GM23338 (cell line): ENCODE results near the gene MYMX. TPM values are rescaled to one million over a fixed set of nuclear protein-coding genes. Genes with fewer than 3 reads are reported as not detected.

Experiments used
- ATAC-seq: fragments of 200-7000 bp; cut with Tn5 transposase; 3 replicates; pipeline ENCODE4 v1.9.1; 2020
- DNase-seq: peaks from one replicate; pipeline ENCODE4 v3.0.0-alpha.2; 2015; ENCODE audit warnings: low spot score
- H2AFZ ChIP-seq: fragments of 200-600 bp; sonication (generic); 2 replicates; pipeline ENCODE4 v1.8.0; 2016; ENCODE audit warnings: antibody characterized with exemption, mild to moderate bottlenecking, moderate library complexity
- H3F3A ChIP-seq: fragments of 200-600 bp; sonication (generic); replicated peaks from 2 replicates; pipeline ENCODE4 v1.8.0; 2017; ENCODE audit warnings: antibody characterized with exemption, mixed run types, low read depth
- H3K27ac ChIP-seq: fragments of 200-600 bp; sonication (generic); 2 replicates; pipeline ENCODE4 v1.6.1; 2016; ENCODE audit warnings: low read depth
- H3K27me3 ChIP-seq: fragments of 200-600 bp; sonication (generic); 2 replicates; pipeline ENCODE4 v1.8.0; 2016; ENCODE audit warnings: mild to moderate bottlenecking, mixed run types, moderate library complexity; ENCODE audit not compliant: insufficient read depth
- H3K36me3 ChIP-seq: fragments of 200-600 bp; sonication (generic); 2 replicates; pipeline ENCODE4 v1.8.0; 2016; ENCODE audit warnings: mild to moderate bottlenecking; ENCODE audit not compliant: insufficient read depth
- H3K4me1 ChIP-seq: fragments of 200-600 bp; sonication (generic); 2 replicates; pipeline ENCODE4 v1.8.0; 2016; ENCODE audit warnings: mild to moderate bottlenecking, moderate library complexity; ENCODE audit not compliant: insufficient read depth
- H3K4me2 ChIP-seq: fragments of 200-600 bp; sonication (generic); 2 replicates; pipeline ENCODE4 v1.7.1; 2017; ENCODE audit warnings: mixed run types
- H3K4me3 ChIP-seq: fragments of 200-600 bp; sonication (generic); 2 replicates; pipeline ENCODE4 v1.6.1; 2016; ENCODE audit warnings: mixed run types
- H3K79me2 ChIP-seq: fragments of 200-600 bp; sonication (generic); replicated peaks from 2 replicates; pipeline ENCODE4 v1.8.0; 2017; ENCODE audit warnings: mild to moderate bottlenecking; ENCODE audit not compliant: insufficient read depth
- H3K9me2 ChIP-seq: fragments of 200-600 bp; sonication (generic); 2 replicates; pipeline ENCODE4 v1.8.0; 2017; ENCODE audit not compliant: insufficient read depth
- H4K20me1 ChIP-seq: fragments of 200-600 bp; sonication (generic); replicated peaks from 2 replicates; pipeline ENCODE4 v1.8.0; 2017; ENCODE audit warnings: mild to moderate bottlenecking; ENCODE audit not compliant: insufficient read depth
- H3K27ac Mint-ChIP-seq: 2 replicates; pipeline ENCODE4 v1.8.0; 2020; ENCODE audit warnings: inconsistent platforms, mild to moderate bottlenecking, moderate library complexity, mixed read lengths
- H3K27me3 Mint-ChIP-seq: 3 replicates; pipeline ENCODE4 v1.8.0; 2022; ENCODE audit warnings: low read depth, mild to moderate bottlenecking, moderate library complexity, mixed read lengths, inconsistent platforms; ENCODE audit not compliant: insufficient read depth, poor library complexity
- H3K36me3 Mint-ChIP-seq: 3 replicates; pipeline ENCODE4 v1.8.0; 2021; ENCODE audit warnings: low read depth, mild to moderate bottlenecking, inconsistent platforms, moderate library complexity, mixed read lengths
- H3K4me1 Mint-ChIP-seq: 3 replicates; pipeline ENCODE4 v1.8.0; 2020; ENCODE audit warnings: mild to moderate bottlenecking, inconsistent platforms, mixed read lengths
- H3K4me3 Mint-ChIP-seq: 3 replicates; pipeline ENCODE4 v1.8.0; 2021; ENCODE audit warnings: moderate library complexity, mild to moderate bottlenecking, inconsistent platforms, mixed read lengths
- H3K9me3 Mint-ChIP-seq: 3 replicates; pipeline ENCODE4 v1.8.0; 2020; ENCODE audit warnings: moderate library complexity, mild to moderate bottlenecking, inconsistent platforms, mixed read lengths
- CREB1 ChIP-seq: fragments of 250-450 bp; sonication (Bioruptor Pico); IDR thresholded peaks from 2 replicates; pipeline ENCODE4 v1.5.0; 2020; ENCODE audit warnings: low read depth, mild to moderate bottlenecking, moderate library complexity
- EZH2phosphoT487 ChIP-seq: fragments of 200-600 bp; sonication (generic); IDR thresholded peaks from one replicate; pipeline ENCODE4 v1.8.1; 2018; ENCODE audit warnings: antibody characterized with exemption; ENCODE audit not compliant: unreplicated experiment
- ZNF331 ChIP-seq: fragments of 250-450 bp; sonication (Bioruptor Pico); IDR thresholded peaks from 2 replicates; pipeline ENCODE4 v1.5.0; 2020; ENCODE audit warnings: low read depth, mild to moderate bottlenecking, moderate library complexity
- polyA plus RNA-seq: library from polyadenylated mRNA; unstranded; fragments of >200 nt; fragmentation: Nextera tagmentation; extraction: Ambion mirVana; gene quantifications from 2 replicates; pipeline ENCODE4 v1.2.1, GENCODE V29; 2016
- total RNA-seq: library from RNA; depleted of rRNA; stranded (reverse); fragments of >200 nt; shearing (Covaris generic); gene quantifications from 2 replicates; pipeline ENCODE4 v1.2.3, GENCODE V29; 2014
- TF ChIP-seq, protein P1 (sequence below): IDR thresholded peaks from 2 replicates; pipeline ENCODE4 v1.6.1; 2016; ENCODE audit warnings: antibody characterized with exemption
- TF ChIP-seq, protein P2 (sequence below): IDR thresholded peaks from one replicate; pipeline ENCODE4 v1.6.1; 2018; ENCODE audit warnings: antibody characterized with exemption; ENCODE audit not compliant: unreplicated experiment
- TF ChIP-seq, protein P3 (sequence below), 2 experiments: fragments of 200-600 bp in 1 of 2; sonication (generic) in 1 of 2; conservative IDR thresholded peaks; 2 replicates each; pipeline versions ENCODE4 v1.5.1 to v1.6.1; 2016 to 2017; ENCODE audit warnings: antibody characterized with exemption in 2 of 2, low read depth in 2 of 2, mild to moderate bottlenecking in 2 of 2, moderate library complexity in 1 of 2
- TF ChIP-seq, protein P4 (sequence below): fragments of 250-450 bp; sonication (Bioruptor Pico); IDR thresholded peaks from 2 replicates; pipeline ENCODE4 v1.5.0; 2020; ENCODE audit warnings: mild to moderate bottlenecking, moderate library complexity

The MYMX gene
- total and polyA plus RNA-seq, 2 experiments from 2014 or later, result 2.8 to 7.1 TPM

DNA sequence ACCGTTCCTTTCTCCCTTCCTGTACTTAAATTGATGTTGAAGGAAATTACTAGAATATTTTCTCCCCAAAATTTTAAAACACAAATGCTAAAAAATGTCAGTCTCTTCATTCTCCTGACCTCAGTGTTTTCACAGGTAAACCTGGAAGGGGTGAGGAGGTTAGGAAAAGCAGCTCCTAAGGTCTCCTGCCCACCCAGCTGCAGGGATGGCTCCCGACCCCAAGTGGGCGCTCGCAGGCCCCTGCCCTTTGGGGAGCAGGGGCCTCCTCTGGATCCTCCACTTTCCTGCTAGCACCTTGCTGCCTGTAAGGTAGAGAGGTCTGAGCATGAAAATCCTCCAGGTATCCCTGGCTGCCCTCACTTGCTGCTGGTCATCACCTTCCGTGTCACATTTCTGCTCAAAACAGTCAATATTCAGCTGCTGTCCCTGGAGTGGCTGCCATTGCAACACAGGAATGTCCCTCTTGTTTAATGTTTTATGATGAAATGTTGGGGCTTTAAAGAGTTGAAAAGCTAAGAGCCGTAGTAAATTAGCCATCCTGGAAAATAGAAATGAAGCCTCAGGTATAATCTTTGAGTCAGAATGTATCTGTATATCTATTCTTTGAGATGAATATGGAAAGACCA lies 19.3 kb downstream of the MYMX start:
- 0 out of 2 replicates have a peak, but pooled peaks cover 11% of the 10 kb centered on the region for H3K27me3 ChIP-seq
- no peak overlapping the region for H3K4me2 ChIP-seq
- DNase-seq (peak; percentile 56), ATAC-seq (peak; percentile 7)
- Mint-ChIP-seq H3K4me1 (peaks cover 43% of the 10 kb centered on the region), H3K27me3 (peaks cover 20% of the 10 kb centered on the region), H3K36me3 (peaks cover 52% of the 10 kb centered on the region), H3K9me3 (no peaks in the 10 kb centered on the region; the same call in 2 of the 3 replicates), H3K27ac (no peak overlapping the region), H3K4me3 (no peak overlapping the region; the same call in 2 of the 3 replicates)
- H4K20me1 ChIP-seq, result peaks cover 6% of the 10 kb centered on the region; the same call in 1 of the 2 replicates
- H3K4me1 ChIP-seq, result peaks cover 19% of the 10 kb centered on the region; the same call in 1 of the 2 replicates
- H3K4me3 ChIP-seq, result no peak overlapping the region
- H2AFZ ChIP-seq, result no peak overlapping the region
- TF ChIP-seq, protein P1, sequence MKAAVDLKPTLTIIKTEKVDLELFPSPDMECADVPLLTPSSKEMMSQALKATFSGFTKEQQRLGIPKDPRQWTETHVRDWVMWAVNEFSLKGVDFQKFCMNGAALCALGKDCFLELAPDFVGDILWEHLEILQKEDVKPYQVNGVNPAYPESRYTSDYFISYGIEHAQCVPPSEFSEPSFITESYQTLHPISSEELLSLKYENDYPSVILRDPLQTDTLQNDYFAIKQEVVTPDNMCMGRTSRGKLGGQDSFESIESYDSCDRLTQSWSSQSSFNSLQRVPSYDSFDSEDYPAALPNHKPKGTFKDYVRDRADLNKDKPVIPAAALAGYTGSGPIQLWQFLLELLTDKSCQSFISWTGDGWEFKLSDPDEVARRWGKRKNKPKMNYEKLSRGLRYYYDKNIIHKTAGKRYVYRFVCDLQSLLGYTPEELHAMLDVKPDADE, result no peak
- TF ChIP-seq, protein P2, sequence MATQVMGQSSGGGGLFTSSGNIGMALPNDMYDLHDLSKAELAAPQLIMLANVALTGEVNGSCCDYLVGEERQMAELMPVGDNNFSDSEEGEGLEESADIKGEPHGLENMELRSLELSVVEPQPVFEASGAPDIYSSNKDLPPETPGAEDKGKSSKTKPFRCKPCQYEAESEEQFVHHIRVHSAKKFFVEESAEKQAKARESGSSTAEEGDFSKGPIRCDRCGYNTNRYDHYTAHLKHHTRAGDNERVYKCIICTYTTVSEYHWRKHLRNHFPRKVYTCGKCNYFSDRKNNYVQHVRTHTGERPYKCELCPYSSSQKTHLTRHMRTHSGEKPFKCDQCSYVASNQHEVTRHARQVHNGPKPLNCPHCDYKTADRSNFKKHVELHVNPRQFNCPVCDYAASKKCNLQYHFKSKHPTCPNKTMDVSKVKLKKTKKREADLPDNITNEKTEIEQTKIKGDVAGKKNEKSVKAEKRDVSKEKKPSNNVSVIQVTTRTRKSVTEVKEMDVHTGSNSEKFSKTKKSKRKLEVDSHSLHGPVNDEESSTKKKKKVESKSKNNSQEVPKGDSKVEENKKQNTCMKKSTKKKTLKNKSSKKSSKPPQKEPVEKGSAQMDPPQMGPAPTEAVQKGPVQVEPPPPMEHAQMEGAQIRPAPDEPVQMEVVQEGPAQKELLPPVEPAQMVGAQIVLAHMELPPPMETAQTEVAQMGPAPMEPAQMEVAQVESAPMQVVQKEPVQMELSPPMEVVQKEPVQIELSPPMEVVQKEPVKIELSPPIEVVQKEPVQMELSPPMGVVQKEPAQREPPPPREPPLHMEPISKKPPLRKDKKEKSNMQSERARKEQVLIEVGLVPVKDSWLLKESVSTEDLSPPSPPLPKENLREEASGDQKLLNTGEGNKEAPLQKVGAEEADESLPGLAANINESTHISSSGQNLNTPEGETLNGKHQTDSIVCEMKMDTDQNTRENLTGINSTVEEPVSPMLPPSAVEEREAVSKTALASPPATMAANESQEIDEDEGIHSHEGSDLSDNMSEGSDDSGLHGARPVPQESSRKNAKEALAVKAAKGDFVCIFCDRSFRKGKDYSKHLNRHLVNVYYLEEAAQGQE, result no peak
- TF ChIP-seq, protein P3, sequence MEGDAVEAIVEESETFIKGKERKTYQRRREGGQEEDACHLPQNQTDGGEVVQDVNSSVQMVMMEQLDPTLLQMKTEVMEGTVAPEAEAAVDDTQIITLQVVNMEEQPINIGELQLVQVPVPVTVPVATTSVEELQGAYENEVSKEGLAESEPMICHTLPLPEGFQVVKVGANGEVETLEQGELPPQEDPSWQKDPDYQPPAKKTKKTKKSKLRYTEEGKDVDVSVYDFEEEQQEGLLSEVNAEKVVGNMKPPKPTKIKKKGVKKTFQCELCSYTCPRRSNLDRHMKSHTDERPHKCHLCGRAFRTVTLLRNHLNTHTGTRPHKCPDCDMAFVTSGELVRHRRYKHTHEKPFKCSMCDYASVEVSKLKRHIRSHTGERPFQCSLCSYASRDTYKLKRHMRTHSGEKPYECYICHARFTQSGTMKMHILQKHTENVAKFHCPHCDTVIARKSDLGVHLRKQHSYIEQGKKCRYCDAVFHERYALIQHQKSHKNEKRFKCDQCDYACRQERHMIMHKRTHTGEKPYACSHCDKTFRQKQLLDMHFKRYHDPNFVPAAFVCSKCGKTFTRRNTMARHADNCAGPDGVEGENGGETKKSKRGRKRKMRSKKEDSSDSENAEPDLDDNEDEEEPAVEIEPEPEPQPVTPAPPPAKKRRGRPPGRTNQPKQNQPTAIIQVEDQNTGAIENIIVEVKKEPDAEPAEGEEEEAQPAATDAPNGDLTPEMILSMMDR (conservative IDR thresholded peaks at IDR 0.05; ENCODE audit: low read depth in 2 of 2), result peak; percentile 57 to 61
- TF ChIP-seq, protein P4, sequence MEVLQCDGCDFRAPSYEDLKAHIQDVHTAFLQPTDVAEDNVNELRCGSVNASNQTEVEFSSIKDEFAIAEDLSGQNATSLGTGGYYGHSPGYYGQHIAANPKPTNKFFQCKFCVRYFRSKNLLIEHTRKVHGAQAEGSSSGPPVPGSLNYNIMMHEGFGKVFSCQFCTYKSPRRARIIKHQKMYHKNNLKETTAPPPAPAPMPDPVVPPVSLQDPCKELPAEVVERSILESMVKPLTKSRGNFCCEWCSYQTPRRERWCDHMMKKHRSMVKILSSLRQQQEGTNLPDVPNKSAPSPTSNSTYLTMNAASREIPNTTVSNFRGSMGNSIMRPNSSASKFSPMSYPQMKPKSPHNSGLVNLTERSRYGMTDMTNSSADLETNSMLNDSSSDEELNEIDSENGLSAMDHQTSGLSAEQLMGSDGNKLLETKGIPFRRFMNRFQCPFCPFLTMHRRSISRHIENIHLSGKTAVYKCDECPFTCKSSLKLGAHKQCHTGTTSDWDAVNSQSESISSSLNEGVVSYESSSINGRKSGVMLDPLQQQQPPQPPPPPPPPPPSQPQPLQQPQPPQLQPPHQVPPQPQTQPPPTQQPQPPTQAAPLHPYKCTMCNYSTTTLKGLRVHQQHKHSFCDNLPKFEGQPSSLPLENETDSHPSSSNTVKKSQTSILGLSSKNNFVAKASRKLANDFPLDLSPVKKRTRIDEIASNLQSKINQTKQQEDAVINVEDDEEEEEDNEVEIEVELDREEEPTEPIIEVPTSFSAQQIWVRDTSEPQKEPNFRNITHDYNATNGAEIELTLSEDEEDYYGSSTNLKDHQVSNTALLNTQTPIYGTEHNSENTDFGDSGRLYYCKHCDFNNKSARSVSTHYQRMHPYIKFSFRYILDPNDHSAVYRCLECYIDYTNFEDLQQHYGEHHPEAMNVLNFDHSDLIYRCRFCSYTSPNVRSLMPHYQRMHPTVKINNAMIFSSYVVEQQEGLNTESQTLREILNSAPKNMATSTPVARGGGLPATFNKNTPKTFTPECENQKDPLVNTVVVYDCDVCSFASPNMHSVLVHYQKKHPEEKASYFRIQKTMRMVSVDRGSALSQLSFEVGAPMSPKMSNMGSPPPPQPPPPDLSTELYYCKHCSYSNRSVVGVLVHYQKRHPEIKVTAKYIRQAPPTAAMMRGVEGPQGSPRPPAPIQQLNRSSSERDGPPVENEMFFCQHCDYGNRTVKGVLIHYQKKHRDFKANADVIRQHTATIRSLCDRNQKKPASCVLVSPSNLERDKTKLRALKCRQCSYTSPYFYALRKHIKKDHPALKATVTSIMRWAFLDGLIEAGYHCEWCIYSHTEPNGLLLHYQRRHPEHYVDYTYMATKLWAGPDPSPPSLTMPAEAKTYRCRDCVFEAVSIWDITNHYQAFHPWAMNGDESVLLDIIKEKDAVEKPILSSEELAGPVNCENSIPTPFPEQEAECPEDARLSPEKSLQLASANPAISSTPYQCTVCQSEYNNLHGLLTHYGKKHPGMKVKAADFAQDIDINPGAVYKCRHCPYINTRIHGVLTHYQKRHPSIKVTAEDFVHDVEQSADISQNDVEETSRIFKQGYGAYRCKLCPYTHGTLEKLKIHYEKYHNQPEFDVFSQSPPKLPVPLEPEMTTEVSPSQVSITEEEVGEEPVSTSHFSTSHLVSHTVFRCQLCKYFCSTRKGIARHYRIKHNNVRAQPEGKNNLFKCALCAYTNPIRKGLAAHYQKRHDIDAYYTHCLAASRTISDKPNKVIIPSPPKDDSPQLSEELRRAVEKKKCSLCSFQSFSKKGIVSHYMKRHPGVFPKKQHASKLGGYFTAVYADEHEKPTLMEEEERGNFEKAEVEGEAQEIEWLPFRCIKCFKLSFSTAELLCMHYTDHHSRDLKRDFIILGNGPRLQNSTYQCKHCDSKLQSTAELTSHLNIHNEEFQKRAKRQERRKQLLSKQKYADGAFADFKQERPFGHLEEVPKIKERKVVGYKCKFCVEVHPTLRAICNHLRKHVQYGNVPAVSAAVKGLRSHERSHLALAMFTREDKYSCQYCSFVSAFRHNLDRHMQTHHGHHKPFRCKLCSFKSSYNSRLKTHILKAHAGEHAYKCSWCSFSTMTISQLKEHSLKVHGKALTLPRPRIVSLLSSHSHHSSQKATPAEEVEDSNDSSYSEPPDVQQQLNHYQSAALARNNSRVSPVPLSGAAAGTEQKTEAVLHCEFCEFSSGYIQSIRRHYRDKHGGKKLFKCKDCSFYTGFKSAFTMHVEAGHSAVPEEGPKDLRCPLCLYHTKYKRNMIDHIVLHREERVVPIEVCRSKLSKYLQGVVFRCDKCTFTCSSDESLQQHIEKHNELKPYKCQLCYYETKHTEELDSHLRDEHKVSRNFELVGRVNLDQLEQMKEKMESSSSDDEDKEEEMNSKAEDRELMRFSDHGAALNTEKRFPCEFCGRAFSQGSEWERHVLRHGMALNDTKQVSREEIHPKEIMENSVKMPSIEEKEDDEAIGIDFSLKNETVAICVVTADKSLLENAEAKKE (CRISPR knock-in tag), result no peak
- TF ChIP-seq ZNF331 (CRISPR knock-in tag), result no peak
- no peak for TF ChIP-seq EZH2phosphoT487
- TF ChIP-seq CREB1, result no peak
- H3F3A ChIP-seq, result peaks cover 25% of the 10 kb centered on the region
- no peak overlapping the region for H3K27ac ChIP-seq
- H3K9me2 ChIP-seq, result no peaks in the 10 kb centered on the region
- 0 out of 2 replicates have a peak, but pooled peaks cover 4% of the 10 kb centered on the region for H3K36me3 ChIP-seq
- H3K79me2 ChIP-seq, result no peaks in the 10 kb centered on the region
